BE2C (cell line): ENCODE data around the gene TBXAS1.

Experiments used
- DNase-seq: peaks from one replicate; pipeline ENCODE4 v3.0.0-alpha.2; 2020
- H3K27me3 ChIP-seq: fragments of 250-450 bp; sonication (Bioruptor Pico); 2 replicates; pipeline ENCODE4 v1.5.1; 2020; ENCODE audit warnings: mild to moderate bottlenecking
- H3K36me3 ChIP-seq: fragments of 250-450 bp; sonication (Bioruptor Pico); 2 replicates; pipeline ENCODE4 v1.5.1; 2020; ENCODE audit warnings: mild to moderate bottlenecking
- H3K4me1 ChIP-seq: fragments of 250-450 bp; sonication (Bioruptor Pico); 2 replicates; pipeline ENCODE4 v1.5.1; 2020
- H3K4me3 ChIP-seq: 2 replicates; pipeline ENCODE4 v1.5.1; 2011; ENCODE audit warnings: low read depth, low read length
- H3K9me3 ChIP-seq: fragments of 250-450 bp; sonication (Bioruptor Pico); 2 replicates; pipeline ENCODE4 v1.5.1; 2020
- TF ChIP-seq, protein P1 (sequence below): IDR thresholded peaks from 2 replicates; pipeline ENCODE4 v1.5.1; 2012; ENCODE audit warnings: mild to moderate bottlenecking, low read depth, low read length

Gene TBXAS1

DNA sequence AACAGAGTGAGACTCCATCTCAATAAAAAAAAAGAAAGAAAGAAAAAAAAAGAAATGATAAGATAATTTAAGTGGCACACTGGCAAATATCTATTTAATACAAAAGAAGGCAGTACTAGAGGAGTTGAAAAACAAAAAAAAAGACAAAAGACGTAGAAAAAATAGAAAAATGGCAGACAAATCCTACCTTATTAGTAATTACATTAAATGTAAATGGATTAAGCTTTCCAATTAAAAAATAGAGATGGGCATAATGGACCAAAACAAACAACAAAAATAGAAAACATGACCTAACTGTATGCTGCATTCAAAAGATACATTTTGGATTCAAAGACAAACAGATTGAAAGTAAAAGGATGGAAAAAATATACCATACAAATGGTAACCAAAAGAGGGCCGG lies 239.0 kb downstream of the TBXAS1 start:
- TF ChIP-seq, protein P1, sequence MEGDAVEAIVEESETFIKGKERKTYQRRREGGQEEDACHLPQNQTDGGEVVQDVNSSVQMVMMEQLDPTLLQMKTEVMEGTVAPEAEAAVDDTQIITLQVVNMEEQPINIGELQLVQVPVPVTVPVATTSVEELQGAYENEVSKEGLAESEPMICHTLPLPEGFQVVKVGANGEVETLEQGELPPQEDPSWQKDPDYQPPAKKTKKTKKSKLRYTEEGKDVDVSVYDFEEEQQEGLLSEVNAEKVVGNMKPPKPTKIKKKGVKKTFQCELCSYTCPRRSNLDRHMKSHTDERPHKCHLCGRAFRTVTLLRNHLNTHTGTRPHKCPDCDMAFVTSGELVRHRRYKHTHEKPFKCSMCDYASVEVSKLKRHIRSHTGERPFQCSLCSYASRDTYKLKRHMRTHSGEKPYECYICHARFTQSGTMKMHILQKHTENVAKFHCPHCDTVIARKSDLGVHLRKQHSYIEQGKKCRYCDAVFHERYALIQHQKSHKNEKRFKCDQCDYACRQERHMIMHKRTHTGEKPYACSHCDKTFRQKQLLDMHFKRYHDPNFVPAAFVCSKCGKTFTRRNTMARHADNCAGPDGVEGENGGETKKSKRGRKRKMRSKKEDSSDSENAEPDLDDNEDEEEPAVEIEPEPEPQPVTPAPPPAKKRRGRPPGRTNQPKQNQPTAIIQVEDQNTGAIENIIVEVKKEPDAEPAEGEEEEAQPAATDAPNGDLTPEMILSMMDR = no peak
- no peak for DNase-seq
- Histone ChIP-seq H3K4me1 (no peaks in the 10 kb centered on the region), H3K9me3 (peaks cover 3% of the 10 kb centered on the region; the same call in 1 of the 2 replicates), H3K27me3 (no peaks in the 10 kb centered on the region; the same call in 1 of the 2 replicates), H3K4me3 (no peak overlapping the region), H3K36me3 (no peaks in the 10 kb centered on the region)

DNA sequence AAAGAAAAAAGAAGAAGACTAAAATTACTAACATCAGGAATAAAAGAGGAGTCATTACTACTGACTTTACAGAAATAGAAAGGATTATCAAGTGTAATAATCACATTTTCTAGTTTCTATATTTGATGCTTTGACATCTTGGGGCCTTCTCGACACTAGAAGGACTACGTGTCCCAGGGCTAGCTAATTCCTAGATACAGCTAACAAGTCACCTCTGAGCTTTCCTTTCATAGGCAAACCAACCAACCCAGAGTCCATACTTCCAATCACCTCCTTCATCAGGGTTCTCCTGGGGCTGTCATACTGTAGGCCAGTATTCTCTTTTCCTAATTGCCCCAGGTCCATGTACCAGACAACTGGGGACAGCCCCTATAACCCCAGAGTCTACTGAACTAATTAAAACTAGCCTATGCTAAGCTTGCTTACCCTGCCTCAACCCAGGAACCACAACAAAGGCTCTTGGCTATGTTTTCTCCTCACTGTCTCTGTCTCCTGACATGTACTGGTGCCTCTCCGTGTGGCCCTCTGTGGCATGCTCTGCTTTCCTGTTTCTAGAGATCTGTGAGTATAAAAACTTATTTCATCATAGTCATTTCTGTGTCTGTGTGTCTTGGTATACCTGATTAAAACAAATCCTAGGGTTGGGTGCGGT lies 240.4 kb downstream of the TBXAS1 start:
- no peak for DNase-seq
- Histone ChIP-seq H3K9me3 (peaks cover 3% of the 10 kb centered on the region; the same call in 1 of the 2 replicates), H3K27me3 (no peaks in the 10 kb centered on the region; the same call in 1 of the 2 replicates), H3K4me3 (no peak overlapping the region), H3K4me1 (no peaks in the 10 kb centered on the region), H3K36me3 (no peaks in the 10 kb centered on the region)
- TF ChIP-seq, protein P1 = no peak
